ENCODE results near the gene MMP13. TPM values are rescaled to one million over a fixed set of nuclear protein-coding genes. Genes with fewer than 3 reads are reported as not detected.

The MMP13 gene
- total RNA-seq, 4 donors from 2014 or later = not detected

GRCh38 chr11:102926517-102926916 lies 29.0 kb downstream of the MMP13 start:
- H3K36me3 ChIP-seq = no peaks in the 10 kb centered on the region
- in situ Hi-C loops (cut with MboI; ENCODE audit: low sequenced_read_pairs in 4 of 4) (loop anchor here in 1 of 4 donors (25.0 kb wide), 1 partner anchor 189 kb away; no protein-coding TSS in a partner anchor), intact Hi-C loops (cut with DNase I; ENCODE audit: low total_unique reads) (no loop called here)
- no peaks in the 10 kb centered on the region for H3K4me1 ChIP-seq
- DNase-seq = no peak
- H3K4me3 ChIP-seq = no peak overlapping the region
- H3K9me3 ChIP-seq = no peaks in the 10 kb centered on the region
- ATAC-seq = no peak
- no peaks in the 10 kb centered on the region for H3K27me3 ChIP-seq
- TF ChIP-seq, protein P1, sequence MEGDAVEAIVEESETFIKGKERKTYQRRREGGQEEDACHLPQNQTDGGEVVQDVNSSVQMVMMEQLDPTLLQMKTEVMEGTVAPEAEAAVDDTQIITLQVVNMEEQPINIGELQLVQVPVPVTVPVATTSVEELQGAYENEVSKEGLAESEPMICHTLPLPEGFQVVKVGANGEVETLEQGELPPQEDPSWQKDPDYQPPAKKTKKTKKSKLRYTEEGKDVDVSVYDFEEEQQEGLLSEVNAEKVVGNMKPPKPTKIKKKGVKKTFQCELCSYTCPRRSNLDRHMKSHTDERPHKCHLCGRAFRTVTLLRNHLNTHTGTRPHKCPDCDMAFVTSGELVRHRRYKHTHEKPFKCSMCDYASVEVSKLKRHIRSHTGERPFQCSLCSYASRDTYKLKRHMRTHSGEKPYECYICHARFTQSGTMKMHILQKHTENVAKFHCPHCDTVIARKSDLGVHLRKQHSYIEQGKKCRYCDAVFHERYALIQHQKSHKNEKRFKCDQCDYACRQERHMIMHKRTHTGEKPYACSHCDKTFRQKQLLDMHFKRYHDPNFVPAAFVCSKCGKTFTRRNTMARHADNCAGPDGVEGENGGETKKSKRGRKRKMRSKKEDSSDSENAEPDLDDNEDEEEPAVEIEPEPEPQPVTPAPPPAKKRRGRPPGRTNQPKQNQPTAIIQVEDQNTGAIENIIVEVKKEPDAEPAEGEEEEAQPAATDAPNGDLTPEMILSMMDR (IDR thresholded peaks at IDR 0.05 in 4 of 5, conservative IDR thresholded peaks at IDR 0.05 in 1 of 5) = no peak
- no peak for TF ChIP-seq POLR2A (IDR thresholded peaks at IDR 0.05)
- H3K27ac ChIP-seq = no peak overlapping the region

DNA sequence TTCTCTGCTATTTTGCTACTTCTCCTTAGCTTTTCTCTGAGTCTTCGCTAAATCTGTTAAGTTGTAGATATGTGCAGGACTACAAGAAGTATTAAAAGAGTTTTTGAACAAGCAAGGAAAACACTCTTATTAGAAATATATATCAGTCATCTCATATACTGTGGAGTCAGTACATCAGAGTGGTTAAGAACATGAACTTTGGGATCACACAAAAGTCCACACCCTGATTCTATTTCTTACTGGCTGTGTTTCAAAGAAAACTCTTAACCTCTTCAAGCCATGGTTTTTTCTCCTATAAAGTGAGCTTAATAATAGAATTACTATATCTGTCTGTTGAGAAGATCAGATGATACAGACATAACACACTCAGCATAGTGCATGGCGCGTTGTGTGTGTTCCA lies 29.5 kb downstream of the MMP13 start:
- no peak overlapping the region for H3K4me3 ChIP-seq
- H3K9me3 ChIP-seq = no peaks in the 10 kb centered on the region
- DNase-seq (no peak), ATAC-seq (no peak)
- H3K27me3 ChIP-seq = no peaks in the 10 kb centered on the region
- in situ Hi-C loops (cut with MboI; ENCODE audit: low sequenced_read_pairs in 4 of 4) = loop anchor here in 1 of 4 donors (25.0 kb wide), 1 partner anchor 189 kb away; no protein-coding TSS in a partner anchor
- TF ChIP-seq POLR2A (IDR thresholded peaks at IDR 0.05) = no peak
- TF ChIP-seq, protein P1 (IDR thresholded peaks at IDR 0.05 in 4 of 5, conservative IDR thresholded peaks at IDR 0.05 in 1 of 5) = no peak
- no peaks in the 10 kb centered on the region for H3K4me1 ChIP-seq
- H3K36me3 ChIP-seq = no peaks in the 10 kb centered on the region
- intact Hi-C loops (cut with DNase I; ENCODE audit: low total_unique reads) = no loop called here
- no peak overlapping the region for H3K27ac ChIP-seq

- H3K36me3 ChIP-seq = no peaks in the 10 kb centered on the region
- intact Hi-C loops (cut with DNase I; ENCODE audit: low total_unique reads) = no loop called here
- DNase-seq = no peak
- H3K27ac ChIP-seq = no peak overlapping the region
- H3K27me3 ChIP-seq = no peaks in the 10 kb centered on the region
- in situ Hi-C loops (cut with MboI; ENCODE audit: low sequenced_read_pairs in 4 of 4) = loop anchor here in 1 of 4 donors (25.0 kb wide), 1 partner anchor 188 kb away; no protein-coding TSS in a partner anchor
- no peaks in the 10 kb centered on the region for H3K4me1 ChIP-seq
- TF ChIP-seq, protein P1 (IDR thresholded peaks at IDR 0.05 in 4 of 5, conservative IDR thresholded peaks at IDR 0.05 in 1 of 5) = no peak
- TF ChIP-seq POLR2A (IDR thresholded peaks at IDR 0.05) = no peak
- no peak overlapping the region for H3K4me3 ChIP-seq
- H3K9me3 ChIP-seq = no peaks in the 10 kb centered on the region
- ATAC-seq = no peak
Observed at GRCh38 chr11:102924851-102925380, 30.6 kb downstream of the MMP13 start.

DNA sequence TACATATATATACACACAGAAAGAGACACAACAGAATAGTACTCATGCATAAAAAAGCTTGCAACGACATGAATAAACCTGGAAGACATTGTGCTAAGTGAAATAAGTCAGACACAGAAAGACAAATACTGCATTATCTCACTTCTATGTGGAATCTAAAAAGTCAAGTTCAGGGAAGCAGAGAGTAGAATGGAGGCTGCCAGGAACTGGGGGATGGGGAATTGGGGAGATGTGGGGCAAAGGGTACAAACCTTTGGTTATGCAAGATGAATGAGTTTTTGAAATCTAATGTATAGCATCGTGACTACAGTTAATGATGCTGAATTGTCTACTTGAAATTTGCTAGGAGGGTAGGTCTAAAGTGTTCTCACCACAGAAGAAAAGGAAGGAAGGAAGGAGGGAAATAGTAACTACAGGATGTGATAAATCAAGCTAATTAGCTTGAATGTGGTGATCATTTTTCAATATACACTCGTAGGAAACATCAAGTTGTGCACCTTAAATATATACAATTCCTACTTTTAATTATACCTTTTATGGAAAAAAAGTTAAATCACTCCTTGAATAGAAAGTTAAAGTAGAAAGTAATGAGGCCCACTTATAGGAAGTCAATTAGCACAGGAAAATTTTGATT lies 33.8 kb downstream of the MMP13 start:
- Histone ChIP-seq H3K4me3 (no peak overlapping the region), H3K36me3 (no peaks in the 10 kb centered on the region), H3K27ac (no peak overlapping the region), H3K27me3 (no peaks in the 10 kb centered on the region), H3K9me3 (no peaks in the 10 kb centered on the region), H3K4me1 (no peaks in the 10 kb centered on the region)
- DNase-seq (no peak), ATAC-seq (no peak)
- in situ Hi-C loops (cut with MboI; ENCODE audit: low sequenced_read_pairs in 4 of 4) = no loop called here
- intact Hi-C loops (cut with DNase I; ENCODE audit: low total_unique reads) = no loop called here
- no peak for TF ChIP-seq POLR2A (IDR thresholded peaks at IDR 0.05)
- TF ChIP-seq, protein P1 (IDR thresholded peaks at IDR 0.05 in 4 of 5, conservative IDR thresholded peaks at IDR 0.05 in 1 of 5) = no peak

All from gastrocnemius medialis (tissue), 4 donors.